ENCODE data around the gene LDHD. TPM values are rescaled to one million over a fixed set of nuclear protein-coding genes. Genes with fewer than 3 reads are reported as not detected.
A peak's percentile ranks its signal among the peaks of the same experiment; 100 is the strongest.

Gene LDHD
- total and polyA plus RNA-seq, 2 of the 8 experiments (the other 6 are each of a cell fraction or from before 2014, with no cell fraction given): 14.9 to 18.2 TPM

DNA sequence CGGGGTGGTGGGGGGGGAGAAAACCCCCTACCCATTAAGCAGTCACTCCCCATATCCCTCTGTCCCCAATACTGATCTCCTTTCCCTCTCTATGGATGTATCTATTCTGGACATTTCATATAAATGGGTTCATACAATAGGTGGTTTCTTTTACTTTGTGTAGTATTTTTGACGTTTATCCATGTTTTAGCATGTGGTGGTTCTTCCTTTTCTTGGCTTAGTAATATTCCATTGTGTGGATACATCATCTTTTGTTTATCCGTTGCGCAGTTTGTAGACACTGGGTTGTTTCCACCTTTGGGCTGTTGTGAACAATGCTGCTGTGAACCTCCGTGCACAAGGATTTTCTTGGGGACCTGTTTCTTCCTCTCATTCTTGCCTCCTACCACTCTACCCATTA, 12.6 kb downstream of the LDHD start:
- POLR2A ChIA-PET (ENCODE audit: partially characterized antibody): interaction anchor here (1.0 to 2.2 kb wide), 3 partner anchors 7 to 324 kb away, joined by 3 to 7 read pairs (median 6); no protein-coding TSS in a partner anchor
- Histone ChIP-seq H2AFZ (ENCODE audit: low read length) (no peak overlapping the region), H2BK5ac (ENCODE audit: low read depth, low read length) (no peak overlapping the region), H2BK120ac (replicated peaks; ENCODE audit: low read depth, low read length) (no peak overlapping the region), H3K4me1 (replicated peaks in 1 of 4; ENCODE audit: control insufficient read depth in 3 of 4, insufficient read depth in 4 of 4, low read length in 3 of 4) (peaks cover 8 to 23% (median 16%) of the 10 kb centered on the region in 4 experiments), H3K4me2 (ENCODE audit: insufficient read depth in 1 of 2, low read depth in 2 of 2, low read length in 2 of 2) (no peak overlapping the region), H3K27me3 (replicated peaks in 1 of 4; ENCODE audit: control insufficient read depth in 3 of 4, extremely low read depth in 1 of 4, insufficient read depth in 3 of 4, low read length in 3 of 4) (no peaks in the 10 kb centered on the region), H2BK15ac (ENCODE audit: low read length) (no peak overlapping the region), H3K23ac (ENCODE audit: insufficient read length) (no peak overlapping the region), H4K5ac (ENCODE audit: insufficient read length, low read depth, low read length) (no peak overlapping the region), H3K18ac (ENCODE audit: extremely low read depth, low read length) (no peak overlapping the region), H3K79me2 (ENCODE audit: control insufficient read depth in 1 of 2, insufficient read depth in 2 of 2, low read length in 2 of 2) (peaks cover 0 to 23% of the 10 kb centered on the region in 2 experiments; a peak in 1 of 4 replicates), H3K36me3 (ENCODE audit: control insufficient read depth in 2 of 4, insufficient read depth in 4 of 4, low read length in 3 of 4) (peaks cover 0 to 4% (median 0%) of the 10 kb centered on the region in 4 experiments; a peak in 2 of 8 replicates), H3K9me3 (ENCODE audit: insufficient read depth in 2 of 2, low read depth in 1 of 2, low read length in 1 of 2) (no peaks in the 10 kb centered on the region), H4K91ac (replicated peaks; ENCODE audit: insufficient read length, low read length) (no peak overlapping the region), H3K79me1 (ENCODE audit: low read depth, low read length) (peaks cover 10% of the 10 kb centered on the region), H3K9ac (replicated peaks in 1 of 4; ENCODE audit: extremely low read depth in 1 of 4, low read depth in 3 of 4, low read length in 3 of 4) (no peak overlapping the region), H3K27ac (ENCODE audit: low read depth, low read length) (no peak overlapping the region), H2AK5ac (ENCODE audit: low read depth, low read length) (no peak overlapping the region), H3K23me2 (ENCODE audit: low read depth, low read length) (no peaks in the 10 kb centered on the region; the same call in 1 of the 2 replicates), H3K14ac (ENCODE audit: insufficient read length) (no peak overlapping the region), H3K4me3 (ENCODE audit: extremely low read depth in 1 of 4, insufficient read depth in 2 of 4, low read depth in 3 of 4, low read length in 4 of 4) (no peak overlapping the region), H2BK12ac (ENCODE audit: low read depth, low read length) (no peak overlapping the region; the same call in 1 of the 2 replicates), H4K8ac (ENCODE audit: extremely low read depth, insufficient read depth, low read length) (no peak overlapping the region), H2BK20ac (ENCODE audit: low read length) (no peak overlapping the region), H3K4ac (replicated peaks; ENCODE audit: insufficient read length, low read depth, low read length) (no peak overlapping the region), H4K20me1 (replicated peaks in 1 of 2; ENCODE audit: control insufficient read depth in 1 of 2, insufficient read depth in 2 of 2, low read length in 2 of 2) (peaks cover 0 to 8% of the 10 kb centered on the region in 2 experiments), H3K56ac (replicated peaks; ENCODE audit: insufficient read length, low read depth, low read length) (no peak overlapping the region)
- WGBS, 2 experiments (ENCODE audit: extremely low coverage in 1 of 2, insufficient coverage in 1 of 2, insufficient read length in 1 of 2, insufficient replicate concordance in 2 of 2, low coverage in 1 of 2, low lambda C conversion rate in 2 of 2, missing lambda C conversion rate in 1 of 2): 94% methylated on average over 5 of the region's 5 CpGs; no CpG with 5 or more reads in 1 of the 2 experiments
- TF ChIP-seq, protein P1, sequence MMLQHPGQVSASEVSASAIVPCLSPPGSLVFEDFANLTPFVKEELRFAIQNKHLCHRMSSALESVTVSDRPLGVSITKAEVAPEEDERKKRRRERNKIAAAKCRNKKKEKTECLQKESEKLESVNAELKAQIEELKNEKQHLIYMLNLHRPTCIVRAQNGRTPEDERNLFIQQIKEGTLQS (IDR thresholded peaks at IDR 0.05; ENCODE audit: insufficient read depth, low read depth, low read length): no peak
- no peak for TF ChIP-seq RBBP5 (IDR thresholded peaks at IDR 0.05; ENCODE audit: borderline replicate concordance, low read depth, low read length)
- no peak for TF ChIP-seq SP1 (IDR thresholded peaks at IDR 0.05; ENCODE audit: low read depth, low read length)
- TF ChIP-seq NRF1 (IDR thresholded peaks at IDR 0.05; ENCODE audit: low read depth, low read length): no peak
- no peak for TF ChIP-seq CBX8 (IDR thresholded peaks at IDR 0.05; ENCODE audit: borderline replicate concordance, low read depth, low read length)
- TF ChIP-seq KDM1A (IDR thresholded peaks at IDR 0.05; ENCODE audit: borderline replicate concordance, low read length): peak; percentile 51; the same call in 1 of the 2 replicates
- DNase-seq (ENCODE audit: low read depth in 1 of 2, low spot score in 2 of 2) (no peak), FAIRE-seq (no peak)
- CTCF ChIA-PET (ENCODE audit: partially characterized antibody): interaction anchor here (0.7 to 2.0 kb wide), 4 partner anchors 15 to 118 kb away, joined by 3 to 7 read pairs (median 3); partner anchors contain the start of gene ZNRF1

Data from H1 (cell line).